HEK293 (cell line): Measurements from ENCODE around the gene KLK4.
"Not testable (repeated sequence)": the region's sequence is repeated elsewhere in the genome, so short reads cannot be mapped to it uniquely, and the experiment has no call there.

ENCODE experiments used
- CTCF ChIA-PET: fragments of 350-600 bp; formaldehyde crosslinking; extraction: SDS; loops from one replicate; lab custom pipeline; 2021; ENCODE audit warnings: antibody characterized with exemption; lab: Yijun Ruan, JAX
- POLR2A ChIA-PET: fragments of 300-600 bp; formaldehyde crosslinking; extraction: SDS; loops from one replicate; lab custom pipeline; 2020; ENCODE audit warnings: antibody characterized with exemption, inconsistent platforms; lab: Yijun Ruan, JAX
- H3K27ac ChIP-seq: fragments of 200-500 bp; sonication (Bioruptor generic); 2 replicates; pipeline ENCODE4 v1.5.1; 2014; ENCODE audit warnings: low read depth, low read length, control low read depth, inconsistent platforms; ENCODE audit errors: extremely low read depth
- H3K36me3 ChIP-seq, 2 experiments: fragments of 200-500 bp in 1 of 2; sonication (Bioruptor generic) in 1 of 2; 1 replicate in 1 of 2; 2 replicates in 1 of 2; pipeline ENCODE4 v1.5.1; 2014 to 2017; ENCODE audit warnings: inconsistent platforms in 2 of 2, low read length in 2 of 2; ENCODE audit not compliant: control insufficient read depth in 2 of 2, insufficient read depth in 1 of 2
- H3K4me1 ChIP-seq: fragments of 200-500 bp; sonication (Bioruptor generic); 2 replicates; pipeline ENCODE4 v1.5.1; 2014; ENCODE audit warnings: mild to moderate bottlenecking, low read length, inconsistent platforms; ENCODE audit not compliant: control insufficient read depth, insufficient read depth
- H3K4me3 ChIP-seq: 2 replicates; pipeline ENCODE4 v1.5.1; 2011; ENCODE audit warnings: low read depth, mild to moderate bottlenecking, control low read depth, low read length, moderate library complexity
- H3K9me3 ChIP-seq: fragments of 200-500 bp; sonication (Bioruptor generic); 2 replicates; pipeline ENCODE4 v1.5.1; 2014; ENCODE audit warnings: low read depth, low read length, inconsistent platforms; ENCODE audit not compliant: control insufficient read depth, insufficient read depth
- BCL11A ChIP-seq: fragments of 450-650 bp; formaldehyde crosslinking; IDR thresholded peaks from 2 replicates; pipeline ENCODE4 v1.5.1; 2016; ENCODE audit warnings: low read depth, missing biosample characterization, missing genetic modification characterization
- SCRT2 ChIP-seq: fragments of 450-650 bp; formaldehyde crosslinking; IDR thresholded peaks from 2 replicates; pipeline ENCODE4 v1.5.1; 2016; ENCODE audit warnings: missing biosample characterization, missing genetic modification characterization
- ZBTB20 ChIP-seq: fragments of 450-650 bp; formaldehyde crosslinking; IDR thresholded peaks from 2 replicates; pipeline ENCODE4 v1.5.1; 2016; ENCODE audit warnings: missing biosample characterization, missing genetic modification characterization
- ZFHX2 ChIP-seq: fragments of 450-650 bp; formaldehyde crosslinking; conservative IDR thresholded peaks from 2 replicates; pipeline ENCODE4 v1.5.1; 2016; ENCODE audit warnings: missing biosample characterization, missing genetic modification characterization
- ZNF223 ChIP-seq: fragments of 450-650 bp; formaldehyde crosslinking; IDR thresholded peaks from 2 replicates; pipeline ENCODE4 v1.5.1; 2016; ENCODE audit warnings: missing biosample characterization, missing genetic modification characterization
- ZNF24 ChIP-seq: fragments of 450-650 bp; formaldehyde crosslinking; IDR thresholded peaks from 2 replicates; pipeline ENCODE4 v1.5.1; 2016; ENCODE audit warnings: missing biosample characterization, missing genetic modification characterization
- ZNF366 ChIP-seq: fragments of 450-650 bp; formaldehyde crosslinking; conservative IDR thresholded peaks from 2 replicates; pipeline ENCODE4 v1.5.1; 2016; ENCODE audit warnings: missing biosample characterization, missing genetic modification characterization
- TF ChIP-seq, protein P1 (sequence below): fragments of 450-650 bp; formaldehyde crosslinking; IDR thresholded peaks from 2 replicates; pipeline ENCODE4 v1.5.1; 2016; ENCODE audit warnings: missing biosample characterization, missing genetic modification characterization
- TF ChIP-seq, protein P2 (sequence below): fragments of 450-650 bp; formaldehyde crosslinking; IDR thresholded peaks from 2 replicates; pipeline ENCODE4 v1.5.1; 2016; ENCODE audit warnings: missing biosample characterization, missing genetic modification characterization
- TF ChIP-seq, protein P3 (sequence below): fragments of 450-650 bp; formaldehyde crosslinking; IDR thresholded peaks from 2 replicates; pipeline ENCODE4 v1.5.0; 2017; ENCODE audit warnings: missing biosample characterization, missing genetic modification characterization, borderline replicate concordance
- TF ChIP-seq, protein P4 (sequence below): fragments of 450-650 bp; formaldehyde crosslinking; IDR thresholded peaks from 2 replicates; pipeline ENCODE4 v1.5.1; 2016; ENCODE audit warnings: missing biosample characterization, missing genetic modification characterization

Gene KLK4

DNA sequence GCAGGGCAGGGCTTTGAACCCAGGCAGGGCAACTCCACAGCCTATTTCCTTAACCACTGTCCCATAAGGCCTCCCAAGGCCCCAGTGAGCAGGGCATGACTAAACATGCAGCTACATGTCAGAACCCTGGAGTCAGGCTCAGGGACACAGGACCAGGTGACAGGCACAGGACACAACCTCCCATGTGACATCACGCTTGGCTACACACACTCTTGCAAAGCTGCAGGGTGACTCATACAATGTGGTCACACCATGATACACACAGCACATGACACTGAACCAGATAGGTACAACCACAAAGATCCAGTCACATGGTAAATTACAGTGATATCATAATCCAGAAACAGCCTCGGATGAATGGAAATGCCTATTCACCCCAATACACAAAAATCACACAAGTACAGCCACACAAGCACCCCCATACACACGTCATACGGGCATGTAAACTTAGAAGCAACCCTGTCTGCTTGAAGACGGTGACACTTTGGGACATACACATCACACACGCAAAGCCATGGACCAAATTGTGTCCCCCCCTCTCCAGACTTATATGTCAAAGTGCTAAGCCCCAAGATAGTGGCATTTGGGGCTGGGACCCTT is 14.5 kb downstream of the KLK4 start (continued):
- TF ChIP-seq, protein P1, sequence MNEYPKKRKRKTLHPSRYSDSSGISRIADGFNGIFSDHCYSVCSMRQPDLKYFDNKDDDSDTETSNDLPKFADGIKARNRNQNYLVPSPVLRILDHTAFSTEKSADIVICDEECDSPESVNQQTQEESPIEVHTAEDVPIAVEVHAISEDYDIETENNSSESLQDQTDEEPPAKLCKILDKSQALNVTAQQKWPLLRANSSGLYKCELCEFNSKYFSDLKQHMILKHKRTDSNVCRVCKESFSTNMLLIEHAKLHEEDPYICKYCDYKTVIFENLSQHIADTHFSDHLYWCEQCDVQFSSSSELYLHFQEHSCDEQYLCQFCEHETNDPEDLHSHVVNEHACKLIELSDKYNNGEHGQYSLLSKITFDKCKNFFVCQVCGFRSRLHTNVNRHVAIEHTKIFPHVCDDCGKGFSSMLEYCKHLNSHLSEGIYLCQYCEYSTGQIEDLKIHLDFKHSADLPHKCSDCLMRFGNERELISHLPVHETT (tag by site-specific recombination), result peak; percentile 96; the same call in 1 of the 2 replicates
- TF ChIP-seq, protein P2, sequence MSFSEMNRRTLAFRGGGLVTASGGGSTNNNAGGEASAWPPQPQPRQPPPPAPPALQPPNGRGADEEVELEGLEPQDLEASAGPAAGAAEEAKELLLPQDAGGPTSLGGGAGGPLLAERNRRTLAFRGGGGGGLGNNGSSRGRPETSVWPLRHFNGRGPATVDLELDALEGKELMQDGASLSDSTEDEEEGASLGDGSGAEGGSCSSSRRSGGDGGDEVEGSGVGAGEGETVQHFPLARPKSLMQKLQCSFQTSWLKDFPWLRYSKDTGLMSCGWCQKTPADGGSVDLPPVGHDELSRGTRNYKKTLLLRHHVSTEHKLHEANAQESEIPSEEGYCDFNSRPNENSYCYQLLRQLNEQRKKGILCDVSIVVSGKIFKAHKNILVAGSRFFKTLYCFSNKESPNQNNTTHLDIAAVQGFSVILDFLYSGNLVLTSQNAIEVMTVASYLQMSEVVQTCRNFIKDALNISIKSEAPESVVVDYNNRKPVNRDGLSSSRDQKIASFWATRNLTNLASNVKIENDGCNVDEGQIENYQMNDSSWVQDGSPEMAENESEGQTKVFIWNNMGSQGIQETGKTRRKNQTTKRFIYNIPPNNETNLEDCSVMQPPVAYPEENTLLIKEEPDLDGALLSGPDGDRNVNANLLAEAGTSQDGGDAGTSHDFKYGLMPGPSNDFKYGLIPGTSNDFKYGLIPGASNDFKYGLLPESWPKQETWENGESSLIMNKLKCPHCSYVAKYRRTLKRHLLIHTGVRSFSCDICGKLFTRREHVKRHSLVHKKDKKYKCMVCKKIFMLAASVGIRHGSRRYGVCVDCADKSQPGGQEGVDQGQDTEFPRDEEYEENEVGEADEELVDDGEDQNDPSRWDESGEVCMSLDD (tag by site-specific recombination), result peak; percentile 87
- TF ChIP-seq, protein P3, sequence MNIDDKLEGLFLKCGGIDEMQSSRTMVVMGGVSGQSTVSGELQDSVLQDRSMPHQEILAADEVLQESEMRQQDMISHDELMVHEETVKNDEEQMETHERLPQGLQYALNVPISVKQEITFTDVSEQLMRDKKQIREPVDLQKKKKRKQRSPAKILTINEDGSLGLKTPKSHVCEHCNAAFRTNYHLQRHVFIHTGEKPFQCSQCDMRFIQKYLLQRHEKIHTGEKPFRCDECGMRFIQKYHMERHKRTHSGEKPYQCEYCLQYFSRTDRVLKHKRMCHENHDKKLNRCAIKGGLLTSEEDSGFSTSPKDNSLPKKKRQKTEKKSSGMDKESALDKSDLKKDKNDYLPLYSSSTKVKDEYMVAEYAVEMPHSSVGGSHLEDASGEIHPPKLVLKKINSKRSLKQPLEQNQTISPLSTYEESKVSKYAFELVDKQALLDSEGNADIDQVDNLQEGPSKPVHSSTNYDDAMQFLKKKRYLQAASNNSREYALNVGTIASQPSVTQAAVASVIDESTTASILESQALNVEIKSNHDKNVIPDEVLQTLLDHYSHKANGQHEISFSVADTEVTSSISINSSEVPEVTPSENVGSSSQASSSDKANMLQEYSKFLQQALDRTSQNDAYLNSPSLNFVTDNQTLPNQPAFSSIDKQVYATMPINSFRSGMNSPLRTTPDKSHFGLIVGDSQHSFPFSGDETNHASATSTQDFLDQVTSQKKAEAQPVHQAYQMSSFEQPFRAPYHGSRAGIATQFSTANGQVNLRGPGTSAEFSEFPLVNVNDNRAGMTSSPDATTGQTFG, result 0 out of 2 replicates have a peak, but pooled peaks have one; percentile 17
- TF ChIP-seq, protein P4, sequence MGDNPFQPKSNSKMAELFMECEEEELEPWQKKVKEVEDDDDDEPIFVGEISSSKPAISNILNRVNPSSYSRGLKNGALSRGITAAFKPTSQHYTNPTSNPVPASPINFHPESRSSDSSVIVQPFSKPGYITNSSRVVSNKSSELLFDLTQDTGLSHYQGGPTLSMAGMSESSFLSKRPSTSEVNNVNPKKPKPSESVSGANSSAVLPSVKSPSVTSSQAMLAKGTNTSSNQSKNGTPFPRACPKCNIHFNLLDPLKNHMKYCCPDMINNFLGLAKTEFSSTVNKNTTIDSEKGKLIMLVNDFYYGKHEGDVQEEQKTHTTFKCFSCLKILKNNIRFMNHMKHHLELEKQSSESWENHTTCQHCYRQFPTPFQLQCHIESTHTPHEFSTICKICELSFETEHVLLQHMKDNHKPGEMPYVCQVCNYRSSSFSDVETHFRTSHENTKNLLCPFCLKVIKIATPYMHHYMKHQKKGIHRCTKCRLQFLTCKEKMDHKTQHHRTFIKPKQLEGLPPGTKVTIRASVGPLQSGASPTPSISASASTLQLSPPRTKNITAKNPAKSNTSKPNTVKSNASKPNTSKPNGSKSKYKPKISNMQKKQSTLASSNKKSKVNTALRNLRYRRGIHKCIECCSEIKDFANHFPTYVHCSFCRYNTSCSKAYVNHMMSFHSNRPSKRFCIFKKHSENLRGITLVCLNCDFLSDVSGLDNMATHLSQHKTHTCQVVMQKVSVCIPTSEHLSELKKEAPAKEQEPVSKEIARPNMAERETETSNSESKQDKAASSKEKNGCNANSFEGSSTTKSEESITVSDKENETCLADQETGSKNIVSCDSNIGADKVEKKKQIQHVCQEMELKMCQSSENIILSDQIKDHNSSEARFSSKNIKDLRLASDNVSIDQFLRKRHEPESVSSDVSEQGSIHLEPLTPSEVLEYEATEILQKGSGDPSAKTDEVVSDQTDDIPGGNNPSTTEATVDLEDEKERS (tag by site-specific recombination), result peak; percentile 46; the same call in 1 of the 2 replicates
- TF ChIP-seq ZNF24 (tag by site-specific recombination) (peak; percentile 98), ZBTB20 (tag by site-specific recombination) (peak; percentile 74; the same call in 1 of the 2 replicates)
- TF ChIP-seq, all 188 proteins: peak for 60

DNA sequence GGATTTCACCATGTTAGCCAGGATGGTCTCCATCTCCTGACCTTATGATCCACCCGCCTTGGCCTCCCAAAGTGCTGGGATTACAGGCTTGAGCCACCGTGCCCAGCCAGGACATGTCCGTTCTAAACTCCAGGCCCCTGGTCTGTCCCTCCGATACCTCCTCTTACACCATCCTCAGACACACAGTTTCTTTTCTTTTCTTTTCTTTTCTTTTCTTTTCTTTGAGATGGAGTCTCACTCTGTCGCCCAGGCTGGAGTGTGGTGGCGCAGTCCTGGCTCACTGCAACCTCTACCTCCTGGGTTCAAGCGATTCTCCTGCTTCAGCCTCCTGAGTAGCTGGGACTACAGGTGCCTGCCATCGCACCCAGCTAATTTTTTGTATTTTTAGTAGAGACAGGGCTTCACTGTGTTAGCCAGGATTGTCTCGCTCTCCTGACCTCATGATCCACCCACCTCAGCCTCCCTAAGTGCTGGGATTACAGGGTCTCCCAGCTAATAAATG is 15.1 kb downstream of the KLK4 start:
- ChIA-PET CTCF (interaction anchor here (1.1 kb wide), 2 partner anchors 9 to 192 kb away, joined by 4 to 8 read pairs; no protein-coding TSS in a partner anchor), POLR2A (interaction anchor here (0.5 to 1.3 kb wide), 3 partner anchors 13 to 92 kb away, joined by 3 read pairs; no protein-coding TSS in a partner anchor)
- not testable (repeated sequence) for H3K4me3 ChIP-seq, H3K4me1 ChIP-seq, H3K9me3 ChIP-seq, H3K36me3 ChIP-seq
- TF ChIP-seq ZNF366 (tag by site-specific recombination) (peak; percentile 99), ZNF223 (tag by site-specific recombination) (peak; percentile 89), SCRT2 (tag by site-specific recombination) (peak; percentile 95), ZFHX2 (peak; percentile 27), BCL11A (tag by site-specific recombination) (peak; percentile 70)
- TF ChIP-seq, protein P4 (tag by site-specific recombination), result peak; percentile 5; the same call in 1 of the 2 replicates
- H3K27ac ChIP-seq, result peak overlapping the region; percentile 50
